GM11168 (cell line): ENCODE results near the gene SLC38A8.

Source experiments
- in situ Hi-C: fragments of 300-500 bp; cut with MboI; formaldehyde crosslinking; loops from one replicate; pipeline ENCODE4 v1.12.0; 2022; ENCODE audit warnings: low sequenced_read_pairs; ENCODE audit not compliant: unreplicated experiment

SLC38A8 gene

GRCh38 chr16:83977056-83977815 lies 65.4 kb downstream of the SLC38A8 start:
- in situ Hi-C loops, result no loop called here

GRCh38 chr16:83975590-83976260 lies 66.9 kb downstream of the SLC38A8 start:
- in situ Hi-C loops, result no loop called here

- in situ Hi-C loops, result loop anchor here (25.0 kb wide), 2 partner anchors 88 to 213 kb away; partner anchors contain the start of genes ADAD2 and TAF1C
These were observed 68.1 kb downstream of the SLC38A8 start for GRCh38 chr16:83974475-83974874.

- in situ Hi-C loops, result loop anchor here (25.0 kb wide), 2 partner anchors 89 to 214 kb away; partner anchors contain the start of genes ADAD2 and TAF1C
These were observed 68.8 kb downstream of the SLC38A8 start for GRCh38 chr16:83973581-83974385.

GRCh38 chr16:83973077-83973476 lies 69.5 kb downstream of the SLC38A8 start:
- in situ Hi-C loops, result loop anchor here (25.0 kb wide), 2 partner anchors 89 to 214 kb away; partner anchors contain the start of genes ADAD2 and TAF1C

GRCh38 chr16:83972256-83973008 lies 70.2 kb downstream of the SLC38A8 start:
- in situ Hi-C loops, result loop anchor here (25.0 kb wide), 2 partner anchors 90 to 215 kb away; partner anchors contain the start of genes ADAD2 and TAF1C

GRCh38 chr16:83971165-83972130 lies 71.1 kb downstream of the SLC38A8 start:
- in situ Hi-C loops, result loop anchor here (25.0 kb wide), 2 partner anchors 91 to 216 kb away; partner anchors contain the start of genes ADAD2 and TAF1C

- in situ Hi-C loops, result loop anchor here (25.0 kb wide), 2 partner anchors 92 to 217 kb away; partner anchors contain the start of genes ADAD2 and TAF1C
These were observed 72.2 kb downstream of the SLC38A8 start for GRCh38 chr16:83970430-83970815.

- in situ Hi-C loops, result loop anchor here (25.0 kb wide), 2 partner anchors 92 to 217 kb away; partner anchors contain the start of genes ADAD2 and TAF1C
These were observed 72.7 kb downstream of the SLC38A8 start for GRCh38 chr16:83969771-83970429.

GRCh38 chr16:83968891-83969649 lies 73.5 kb downstream of the SLC38A8 start:
- in situ Hi-C loops, result loop anchor here (25.0 kb wide), 2 partner anchors 93 to 218 kb away; partner anchors contain the start of genes ADAD2 and TAF1C

GRCh38 chr16:83968306-83968851 lies 74.2 kb downstream of the SLC38A8 start:
- in situ Hi-C loops, result loop anchor here (25.0 kb wide), 2 partner anchors 94 to 219 kb away; partner anchors contain the start of genes ADAD2 and TAF1C

- in situ Hi-C loops, result loop anchor here (25.0 kb wide), 2 partner anchors 94 to 219 kb away; partner anchors contain the start of genes ADAD2 and TAF1C
These were observed 74.7 kb downstream of the SLC38A8 start, which contains the start of gene NECAB2 for GRCh38 chr16:83967838-83968305. TSS of gene NECAB2 (plus strand) at chr16:83968244. CDS start at chr16:83968649, 405 bp downstream.

- in situ Hi-C loops, result loop anchor here (25.0 kb wide), 2 partner anchors 95 to 220 kb away; partner anchors contain the start of genes ADAD2 and TAF1C
These were observed 75.5 kb downstream of the SLC38A8 start for GRCh38 chr16:83967091-83967490.

- in situ Hi-C loops, result loop anchor here (25.0 kb wide), 2 partner anchors 96 to 221 kb away; partner anchors contain the start of genes ADAD2 and TAF1C
These were observed 76.4 kb downstream of the SLC38A8 start for GRCh38 chr16:83966153-83966696.

- in situ Hi-C loops, result loop anchor here (25.0 kb wide), 2 partner anchors 97 to 222 kb away; partner anchors contain the start of genes ADAD2 and TAF1C
These were observed 77.0 kb downstream of the SLC38A8 start for GRCh38 chr16:83965444-83966152.
